Stimulated activated effector memory CD8-positive, alpha-beta T cell treated with anti-CD3 and anti-CD28 coated beads, Interleukin-12 subunit alpha, Interleukin-12 subunit beta, amount 100 ng/mL, for 72 hours (primary cell): Measurements from ENCODE around the gene GAS1.

Experiments
- ATAC-seq: fragments of 150-1000 bp; cut with Tn5 transposase; 2 replicates; pipeline ENCODE4 v1.10.0; 2021
- DNase-seq, 2 donors: peaks; one replicate each; pipeline ENCODE4 v3.0.0; 2021 to 2022; ENCODE audit warnings: low spot score in 2 of 2
- H3K27ac Mint-ChIP-seq: one replicate; pipeline ENCODE4 v1.8.0; 2022; ENCODE audit warnings: mild to moderate bottlenecking, mixed read lengths
- H3K36me3 Mint-ChIP-seq: one replicate; pipeline ENCODE4 v1.8.0; 2022; ENCODE audit warnings: mild to moderate bottlenecking, mixed read lengths
- H3K4me1 Mint-ChIP-seq: one replicate; pipeline ENCODE4 v1.8.0; 2022; ENCODE audit warnings: mixed read lengths
- H3K4me3 Mint-ChIP-seq: one replicate; pipeline ENCODE4 v1.8.0; 2022; ENCODE audit warnings: mild to moderate bottlenecking, mixed read lengths
- H3K9me3 Mint-ChIP-seq: one replicate; pipeline ENCODE4 v1.8.0; 2022; ENCODE audit warnings: mixed read lengths

Gene GAS1

DNA sequence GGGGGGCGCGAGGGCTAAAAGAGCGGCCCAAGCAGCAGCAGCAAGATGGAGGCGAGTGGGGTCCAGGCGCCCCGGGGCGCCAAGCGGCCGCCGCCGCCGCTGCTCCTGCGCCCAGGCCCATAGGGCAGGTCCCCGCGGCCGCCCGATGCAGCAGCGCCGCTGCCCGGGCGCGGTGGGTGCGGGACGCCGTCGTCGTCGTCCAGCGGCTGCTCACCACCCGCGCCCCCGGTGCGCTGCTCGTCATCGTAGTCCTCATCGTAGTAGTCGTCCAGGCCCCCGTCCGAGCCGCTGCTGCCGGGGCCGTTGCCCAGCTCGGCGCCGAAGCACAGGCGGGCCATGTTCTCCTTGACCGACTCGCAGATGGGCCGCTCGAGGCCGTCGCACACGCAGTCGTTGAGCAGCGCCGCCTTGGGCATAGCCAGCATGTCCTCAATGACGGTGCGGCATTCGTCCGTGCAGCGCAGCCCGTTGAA is 1.5 kb downstream of the GAS1 start:
- peak in 1 of 2 donors; percentile 64 for DNase-seq
- peak overlapping the region; percentile 73 for H3K4me3 Mint-ChIP-seq
- no peaks in the 10 kb centered on the region for H3K9me3 Mint-ChIP-seq
- no peaks in the 10 kb centered on the region for H3K36me3 Mint-ChIP-seq
- peaks cover 18% of the 10 kb centered on the region for H3K4me1 Mint-ChIP-seq
- no peak overlapping the region for H3K27ac Mint-ChIP-seq
- peak; percentile 16 for ATAC-seq

DNA sequence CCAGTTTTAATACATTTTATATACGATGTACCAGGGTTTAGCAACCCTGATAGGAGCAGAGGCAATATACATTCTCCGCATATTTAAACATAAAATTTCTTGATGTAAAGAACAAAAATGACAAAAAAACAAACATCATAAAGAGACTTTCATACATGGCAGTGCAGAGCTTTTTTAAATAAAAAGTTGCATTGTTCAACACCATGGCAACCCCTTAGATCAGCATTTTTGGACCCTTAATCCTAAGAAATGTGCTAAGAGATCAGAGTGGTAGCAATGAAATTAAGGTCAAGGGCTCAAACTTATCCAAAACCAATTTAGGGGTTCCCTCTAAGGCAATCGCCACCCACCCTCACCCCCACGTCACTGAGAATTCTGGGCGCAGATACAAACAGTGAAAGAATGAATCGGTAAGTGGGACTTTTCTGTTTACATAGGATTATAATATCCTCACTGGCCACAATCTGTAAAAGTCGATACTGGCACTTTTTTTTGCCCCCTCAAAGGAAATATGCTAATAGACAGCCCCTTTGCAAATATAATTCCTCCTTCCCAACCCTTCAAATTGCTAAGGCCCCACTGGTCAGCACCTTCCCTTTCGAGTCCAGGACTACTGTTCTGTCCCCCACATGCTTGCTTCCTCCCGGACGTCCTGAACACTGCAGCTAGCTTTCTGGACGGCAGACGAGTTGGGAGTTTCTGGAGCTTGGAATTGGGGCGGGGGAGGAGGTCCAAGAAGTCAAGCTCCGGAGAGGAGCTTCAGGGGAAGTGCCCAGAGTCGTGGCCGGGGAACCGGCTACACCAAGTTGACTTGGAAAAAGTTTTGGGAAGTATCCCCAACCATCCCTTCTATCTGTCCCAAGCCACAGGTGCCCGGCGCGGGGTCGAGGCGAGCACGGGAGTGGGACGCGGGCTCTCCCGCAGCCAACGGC is 2.2 kb downstream of the GAS1 start:
- DNase-seq, result no peak

DNA sequence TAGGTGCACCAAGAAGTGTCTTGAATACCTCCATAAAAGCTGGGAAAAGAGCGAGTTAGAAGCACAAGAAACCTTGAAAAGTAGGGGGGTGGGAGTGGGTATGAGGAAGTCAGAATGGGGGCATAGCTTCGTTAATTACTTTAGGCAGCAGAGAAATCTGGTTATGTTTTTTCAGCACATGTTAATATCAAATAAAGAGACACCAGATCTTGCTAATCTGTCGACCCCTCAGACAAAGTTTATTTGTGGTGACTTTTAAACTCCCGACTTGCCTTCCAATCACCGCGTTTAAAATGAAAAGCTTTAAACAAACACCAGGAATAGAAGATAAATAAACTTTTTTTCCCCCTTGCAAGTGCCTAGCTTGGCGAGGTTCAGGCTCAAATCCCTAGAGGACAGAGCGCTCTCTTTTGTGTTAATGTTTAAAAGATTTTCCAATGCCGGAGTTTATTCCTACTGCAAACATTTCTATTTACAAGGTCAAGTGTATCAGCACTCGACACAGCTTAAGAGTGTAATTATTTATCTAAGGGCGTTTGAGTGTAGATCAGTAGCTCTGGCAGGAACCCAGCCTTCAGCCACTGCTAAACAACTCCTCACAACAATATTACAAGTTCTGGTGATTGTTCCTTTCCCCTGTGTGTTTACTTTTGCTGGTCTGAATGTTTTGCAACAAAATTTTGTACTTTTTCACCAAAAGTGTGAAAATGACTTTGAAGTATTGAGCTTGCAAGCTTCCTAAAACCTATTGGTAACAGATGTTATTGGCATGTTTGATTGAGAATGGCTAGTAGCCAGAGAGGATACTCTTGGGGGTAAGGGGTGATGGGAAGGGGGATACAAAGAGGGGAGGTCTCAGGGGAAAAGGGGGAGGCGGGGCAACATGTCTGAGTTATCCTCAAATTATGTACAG is 3.8 kb downstream of the GAS1 start:
- Mint-ChIP-seq H3K9me3 (no peaks in the 10 kb centered on the region), H3K27ac (no peak overlapping the region), H3K4me3 (no peak overlapping the region), H3K4me1 (peaks cover 12% of the 10 kb centered on the region), H3K36me3 (no peaks in the 10 kb centered on the region)
- DNase-seq, result no peak
- ATAC-seq, result no peak

More for the DNA sequence above, 2.2 kb downstream of the GAS1 start:
- H3K9me3 Mint-ChIP-seq, result no peaks in the 10 kb centered on the region
- H3K4me1 Mint-ChIP-seq, result peaks cover 18% of the 10 kb centered on the region
- no peak for ATAC-seq
- H3K36me3 Mint-ChIP-seq, result no peaks in the 10 kb centered on the region
- H3K27ac Mint-ChIP-seq, result no peak overlapping the region
- H3K4me3 Mint-ChIP-seq, result peak overlapping the region; percentile 73

DNA sequence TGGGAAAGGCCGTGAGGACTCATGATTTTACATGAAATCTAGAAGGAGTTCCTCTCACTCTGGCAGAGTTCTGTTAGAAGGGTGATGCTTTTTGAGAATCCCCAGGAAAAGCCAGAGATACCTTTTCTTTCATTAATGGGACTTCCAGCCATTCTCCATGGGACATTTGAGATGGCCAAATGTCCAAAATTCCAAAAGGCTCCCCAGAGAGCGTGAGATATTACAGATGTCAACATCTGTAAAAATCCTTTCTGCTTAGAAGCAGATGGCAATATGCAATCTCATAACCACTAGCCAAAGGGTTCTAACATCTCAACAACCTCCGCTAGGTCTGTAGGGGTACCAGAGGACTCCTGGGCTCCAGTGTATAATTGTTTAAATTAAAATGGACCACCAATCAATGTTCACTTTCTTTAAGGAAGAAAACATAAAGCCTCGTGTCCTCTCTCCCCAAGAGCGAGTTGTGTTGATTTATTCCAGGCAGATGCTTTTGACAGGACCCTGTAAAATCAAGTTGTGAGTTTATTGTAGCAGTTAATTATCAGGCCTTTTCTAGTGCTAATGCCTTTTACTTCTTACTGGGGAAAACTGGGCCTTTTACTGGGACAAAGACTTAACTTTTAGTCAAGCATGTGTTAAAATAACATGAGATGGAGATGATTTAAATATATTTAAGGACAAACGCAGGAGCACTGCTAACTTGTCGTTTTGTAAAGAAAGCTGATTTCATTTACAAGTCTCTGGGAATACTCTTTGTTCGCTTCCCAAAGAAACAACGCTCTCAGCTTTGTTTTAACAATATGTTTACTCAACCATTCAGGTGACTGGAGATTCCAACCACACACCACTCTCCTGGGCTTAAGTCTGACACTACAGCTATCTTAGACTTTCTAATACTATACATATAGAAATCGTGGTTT is 4.8 kb downstream of the GAS1 start:
- Mint-ChIP-seq H3K36me3 (no peaks in the 10 kb centered on the region), H3K4me3 (no peak overlapping the region)

DNA sequence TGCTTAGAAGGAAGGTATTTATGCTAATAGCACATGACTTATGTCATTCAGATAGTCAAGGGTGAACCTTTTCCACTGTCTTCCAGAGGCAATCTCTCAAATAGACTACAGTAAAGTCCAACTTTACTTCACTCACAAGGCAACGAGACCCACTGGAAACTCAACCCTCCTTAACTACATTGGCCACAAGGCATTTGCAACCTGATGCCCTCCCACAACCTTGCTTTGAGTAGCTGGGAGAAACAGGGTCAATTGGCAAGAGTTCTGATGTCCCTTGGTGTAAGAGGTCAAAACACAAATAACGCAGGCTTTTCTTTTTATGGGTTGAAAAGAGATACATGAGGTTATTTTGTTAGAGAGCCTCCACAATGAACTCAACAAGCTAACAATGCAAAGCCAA is 6.1 kb downstream of the GAS1 start:
- Mint-ChIP-seq H3K4me3 (no peak overlapping the region), H3K36me3 (no peaks in the 10 kb centered on the region), H3K4me1 (peaks cover 11% of the 10 kb centered on the region), H3K27ac (no peak overlapping the region), H3K9me3 (no peaks in the 10 kb centered on the region)
- ATAC-seq (no peak), DNase-seq (no peak)

More for the DNA sequence above, 4.8 kb downstream of the GAS1 start:
- no peak for ATAC-seq
- no peak for DNase-seq
- no peak overlapping the region for H3K27ac Mint-ChIP-seq
- H3K9me3 Mint-ChIP-seq, result no peaks in the 10 kb centered on the region
- peaks cover 11% of the 10 kb centered on the region for H3K4me1 Mint-ChIP-seq

DNA sequence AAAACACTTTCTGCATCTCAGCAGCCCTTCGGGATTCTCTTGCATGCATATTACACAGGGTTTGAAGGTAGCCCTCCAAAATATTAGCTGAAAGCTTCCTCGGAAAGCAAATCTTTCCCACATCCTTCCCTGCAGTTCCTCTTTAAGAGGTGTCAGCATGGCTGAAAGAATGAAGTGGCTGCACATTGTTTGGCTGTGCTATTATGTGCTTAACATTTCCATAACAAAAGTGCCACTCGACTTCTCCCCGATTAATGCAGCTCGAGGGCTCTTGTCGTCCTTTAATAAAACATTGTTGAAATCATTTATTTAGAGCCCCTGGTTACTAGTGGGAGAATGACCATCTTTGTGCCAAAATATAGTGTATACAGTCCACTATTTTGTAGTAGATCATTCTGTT is 6.5 kb downstream of the GAS1 start:
- Mint-ChIP-seq H3K9me3 (no peaks in the 10 kb centered on the region), H3K4me1 (peaks cover 8% of the 10 kb centered on the region), H3K4me3 (no peak overlapping the region), H3K27ac (no peak overlapping the region), H3K36me3 (no peaks in the 10 kb centered on the region)
- no peak for ATAC-seq
- no peak for DNase-seq

DNA sequence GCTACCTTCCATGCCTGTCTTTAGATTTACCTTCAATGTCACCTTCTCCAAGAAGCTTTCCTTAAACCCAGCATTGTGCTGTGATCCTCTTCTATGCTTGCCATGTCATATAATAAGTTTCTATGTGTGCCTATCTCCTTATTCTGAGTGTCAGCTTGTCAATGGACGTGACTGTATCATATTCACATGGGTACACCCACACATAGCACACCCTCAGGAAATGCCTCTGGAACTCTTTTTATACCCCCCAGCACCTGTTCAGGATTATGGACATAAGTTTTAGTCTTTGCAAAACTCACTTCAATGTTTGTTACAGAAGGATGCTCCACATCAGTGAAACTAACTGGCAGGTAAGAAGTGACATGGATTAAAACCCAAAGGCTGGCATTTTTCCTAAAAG is 7.4 kb downstream of the GAS1 start:
- H3K36me3 Mint-ChIP-seq, result no peaks in the 10 kb centered on the region
- no peak overlapping the region for H3K27ac Mint-ChIP-seq
- H3K4me3 Mint-ChIP-seq, result no peak overlapping the region
- DNase-seq (no peak), ATAC-seq (no peak)
- no peaks in the 10 kb centered on the region for H3K9me3 Mint-ChIP-seq
- no peaks in the 10 kb centered on the region for H3K4me1 Mint-ChIP-seq

DNA sequence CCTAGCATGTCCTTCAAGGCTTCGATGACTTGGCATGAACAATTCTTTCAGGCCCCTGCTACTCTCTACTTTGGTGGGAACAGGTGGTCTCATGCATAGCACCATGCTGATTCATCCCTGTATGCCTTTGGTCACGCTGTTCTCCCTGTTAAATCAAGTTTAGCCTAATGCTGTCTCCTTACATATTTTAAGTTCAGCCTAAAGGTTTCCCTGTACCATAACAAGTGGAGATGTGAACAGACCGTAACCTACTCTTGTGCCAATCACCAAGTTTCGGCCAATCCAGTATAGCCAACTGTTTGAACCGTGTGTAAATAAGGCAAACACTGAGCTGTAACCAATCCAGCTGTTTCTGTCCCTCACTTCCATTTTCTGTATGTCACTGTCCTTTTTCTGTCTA is 8.0 kb downstream of the GAS1 start:
- Mint-ChIP-seq H3K4me1 (no peaks in the 10 kb centered on the region), H3K9me3 (no peaks in the 10 kb centered on the region), H3K27ac (no peak overlapping the region), H3K36me3 (no peaks in the 10 kb centered on the region), H3K4me3 (no peak overlapping the region)
- DNase-seq (no peak), ATAC-seq (no peak)

DNA sequence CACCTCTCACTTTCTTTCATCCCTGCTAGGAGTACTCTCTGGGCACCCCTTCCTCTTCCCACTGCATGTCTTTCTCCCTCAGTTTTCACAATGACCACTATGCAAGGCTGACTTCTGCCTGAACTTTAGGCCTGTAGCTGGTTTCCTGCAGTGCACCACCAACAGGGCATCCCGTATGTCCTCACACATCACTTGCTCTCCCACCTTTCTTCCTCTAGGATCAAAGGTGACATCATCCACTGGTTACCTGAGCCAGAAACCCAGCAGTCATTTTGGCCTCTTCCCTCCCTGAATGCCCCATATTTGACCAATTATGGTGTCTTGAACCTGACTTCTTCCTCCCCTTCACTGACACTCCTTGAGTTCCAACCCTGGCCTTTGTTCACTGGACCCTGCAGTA is 8.5 kb downstream of the GAS1 start:
- Mint-ChIP-seq H3K27ac (no peak overlapping the region), H3K9me3 (no peaks in the 10 kb centered on the region), H3K36me3 (no peaks in the 10 kb centered on the region), H3K4me1 (no peaks in the 10 kb centered on the region), H3K4me3 (no peak overlapping the region)
- ATAC-seq (no peak), DNase-seq (no peak)

DNA sequence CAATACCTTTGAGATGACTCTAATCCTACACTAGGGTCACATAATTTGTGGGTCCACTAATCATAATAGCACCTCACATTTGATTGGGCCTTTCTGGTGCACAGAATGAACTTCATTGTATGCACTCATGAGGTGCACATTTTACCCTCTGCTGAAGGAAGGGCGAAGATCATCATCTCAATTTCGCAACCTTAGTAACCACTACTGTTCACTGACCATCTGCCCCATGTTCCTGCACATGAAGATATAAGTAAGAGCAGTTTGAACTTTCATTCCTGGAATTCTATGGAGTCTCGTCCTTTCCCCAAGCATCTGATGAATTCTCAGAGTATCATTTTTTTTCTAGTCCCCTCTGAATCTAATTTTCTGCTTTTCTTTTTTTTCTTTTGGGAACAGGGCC is 21.2 kb downstream of the GAS1 start:
- Mint-ChIP-seq H3K4me1 (no peaks in the 10 kb centered on the region), H3K9me3 (peaks cover 2% of the 10 kb centered on the region), H3K4me3 (no peak overlapping the region), H3K27ac (no peak overlapping the region), H3K36me3 (no peaks in the 10 kb centered on the region)
- DNase-seq (no peak), ATAC-seq (no peak)

DNA sequence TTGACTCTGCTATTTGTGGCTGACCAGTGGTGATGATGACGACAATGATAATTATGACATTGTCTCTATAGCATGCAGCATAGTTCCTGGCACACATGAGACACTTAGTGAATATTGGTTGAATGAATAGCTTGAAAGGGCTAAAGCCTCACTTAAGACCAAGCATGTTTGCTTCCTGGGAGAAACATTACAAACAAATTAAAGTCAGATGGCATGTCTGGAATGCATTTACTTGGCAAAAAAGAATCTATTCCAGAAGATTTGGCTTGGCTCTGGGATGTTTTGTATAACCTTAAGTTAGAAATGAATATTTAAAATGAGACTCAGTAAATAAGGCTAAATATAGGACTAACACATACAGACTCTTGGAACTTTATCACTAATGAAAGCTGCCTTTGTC is 21.6 kb downstream of the GAS1 start:
- H3K9me3 Mint-ChIP-seq, result peaks cover 2% of the 10 kb centered on the region
- no peak overlapping the region for H3K27ac Mint-ChIP-seq
- DNase-seq (no peak), ATAC-seq (no peak)
- H3K4me3 Mint-ChIP-seq, result no peak overlapping the region
- H3K36me3 Mint-ChIP-seq, result no peaks in the 10 kb centered on the region
- no peaks in the 10 kb centered on the region for H3K4me1 Mint-ChIP-seq

DNA sequence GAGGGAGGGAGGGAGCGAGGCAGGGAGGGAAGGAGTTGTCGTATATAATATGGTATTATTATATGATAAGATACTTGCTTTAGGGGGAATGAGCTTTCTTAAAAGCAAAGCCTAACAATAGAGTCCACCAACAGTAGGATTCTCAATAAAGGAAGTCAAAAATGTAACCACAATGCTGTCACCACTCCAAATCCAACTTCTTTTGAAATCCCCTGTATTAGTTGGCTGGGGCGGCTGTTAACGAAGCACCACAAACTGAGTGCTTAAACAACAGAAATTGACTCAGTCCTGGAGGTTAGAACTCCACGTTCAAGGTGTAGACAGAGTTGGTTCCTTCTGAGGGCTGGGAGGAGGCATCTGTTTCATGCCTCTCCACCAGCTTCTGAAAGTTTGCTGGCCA is 23.1 kb downstream of the GAS1 start:
- Mint-ChIP-seq H3K4me3 (no peak overlapping the region), H3K9me3 (no peaks in the 10 kb centered on the region), H3K4me1 (no peaks in the 10 kb centered on the region), H3K36me3 (no peaks in the 10 kb centered on the region), H3K27ac (no peak overlapping the region)
- DNase-seq (no peak), ATAC-seq (no peak)

DNA sequence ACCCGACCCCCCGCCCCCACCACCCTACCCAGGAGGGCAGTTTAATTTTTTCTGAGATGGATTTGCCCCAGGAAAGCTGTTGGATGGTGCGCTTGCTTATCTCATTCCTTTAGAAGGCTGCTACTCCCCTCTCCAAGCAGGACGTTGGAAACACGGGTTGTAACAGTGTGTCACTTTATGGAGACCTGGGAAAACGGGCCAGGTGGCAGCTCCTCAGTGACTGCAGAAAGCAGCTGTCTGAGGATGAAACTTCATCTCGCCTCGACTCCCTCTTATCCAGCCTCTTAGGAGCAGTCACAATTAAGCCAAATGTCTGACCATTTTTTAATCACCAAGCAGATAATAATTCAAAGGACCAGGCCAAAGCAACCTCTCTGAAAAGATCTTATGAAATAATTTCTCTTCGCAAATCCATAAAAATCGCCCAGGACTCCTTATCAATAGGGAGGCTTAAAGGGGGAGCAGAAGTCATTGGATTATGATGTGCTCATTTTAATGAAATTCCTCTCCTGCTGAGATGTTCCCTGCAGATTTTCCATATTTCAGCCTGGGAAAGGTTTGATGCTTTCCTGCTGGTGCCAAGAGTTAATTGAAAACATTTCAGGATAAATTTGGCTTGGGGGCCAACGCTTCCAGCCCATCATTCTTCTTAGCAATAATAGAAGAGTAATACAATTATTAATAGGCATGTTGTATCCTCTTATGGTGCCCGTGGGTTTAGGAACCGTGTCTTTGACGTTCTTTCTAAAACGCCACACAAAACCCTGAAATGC is 26.0 kb downstream of the GAS1 start:
- Mint-ChIP-seq H3K27ac (no peak overlapping the region), H3K4me1 (no peaks in the 10 kb centered on the region), H3K4me3 (no peak overlapping the region), H3K36me3 (no peaks in the 10 kb centered on the region), H3K9me3 (peaks cover 5% of the 10 kb centered on the region)
- DNase-seq, result no peak
- no peak for ATAC-seq

DNA sequence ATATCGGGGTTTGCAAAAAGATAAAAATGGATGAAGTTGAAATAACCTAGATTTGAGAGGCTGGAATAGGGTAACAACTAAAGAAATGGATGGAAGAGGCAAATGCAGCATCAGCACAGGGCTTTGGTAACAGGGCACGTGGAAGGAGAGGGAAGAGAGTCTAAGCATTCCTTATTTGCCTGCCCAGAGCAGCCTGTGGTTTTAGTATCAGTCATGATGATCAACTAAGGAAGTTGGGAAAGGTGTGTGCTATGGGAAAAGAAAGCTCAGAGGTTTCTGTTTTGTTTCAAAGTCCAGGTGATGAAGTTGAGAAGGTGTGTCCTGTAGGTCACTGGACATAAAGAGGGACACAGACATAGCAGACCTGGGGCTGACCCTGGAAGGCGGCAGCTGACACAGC is 28.8 kb downstream of the GAS1 start:
- H3K4me3 Mint-ChIP-seq, result no peak overlapping the region
- no peak overlapping the region for H3K27ac Mint-ChIP-seq
- no peak for ATAC-seq
- H3K9me3 Mint-ChIP-seq, result peaks cover 5% of the 10 kb centered on the region
- H3K4me1 Mint-ChIP-seq, result no peaks in the 10 kb centered on the region
- H3K36me3 Mint-ChIP-seq, result no peaks in the 10 kb centered on the region
- no peak for DNase-seq
